ENCODE results near the gene AEBP1.

Gene AEBP1

GRCh38 chr7:44158096-44158872 is 54.1 kb downstream of the AEBP1 start:
- no peak for DNase-seq

GRCh38 chr7:44158873-44159631 is 54.9 kb downstream of the AEBP1 start:
- DNase-seq, result no peak

DNA sequence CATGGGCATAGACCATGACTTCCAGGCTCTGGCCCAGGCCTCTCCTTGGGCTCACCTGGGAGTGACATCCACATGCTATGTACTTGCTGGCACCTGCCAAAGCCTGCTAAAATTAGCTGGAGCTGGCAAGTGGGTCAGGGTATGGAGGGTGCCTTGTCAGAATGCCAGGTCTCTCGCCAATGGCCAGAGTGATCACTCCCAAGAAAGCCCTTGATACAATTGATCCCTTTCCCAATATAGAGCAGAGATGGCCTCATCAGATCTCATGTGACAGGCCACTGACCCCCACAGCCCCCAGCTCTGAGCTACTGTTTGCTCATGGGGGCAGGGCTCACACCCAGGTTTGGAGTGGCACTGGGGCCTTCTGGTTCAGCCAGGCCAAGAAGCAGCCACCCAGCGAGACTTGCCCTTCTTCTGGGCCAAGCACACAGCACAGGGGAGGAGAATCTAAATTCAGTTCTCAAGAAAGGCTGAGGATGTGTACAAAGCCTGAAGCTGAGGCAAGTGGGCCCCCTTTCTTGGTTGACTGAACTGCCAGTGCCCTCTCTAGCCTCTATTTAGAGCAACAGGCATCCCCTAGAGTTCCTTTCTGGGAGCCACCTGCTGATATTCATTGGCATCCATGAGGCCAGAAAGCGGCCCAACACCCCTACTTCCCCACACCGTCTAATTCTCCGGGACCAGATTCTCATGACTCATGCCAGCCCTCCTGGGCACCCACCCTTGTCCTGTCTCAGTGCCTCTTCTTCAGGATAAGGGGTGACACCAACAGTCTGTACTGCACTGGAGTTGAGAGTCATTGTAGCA is 55.9 kb downstream of the AEBP1 start:
- DNase-seq, result no peak

- no peak for DNase-seq
Measured at GRCh38 chr7:44161371-44161770, 57.2 kb downstream of the AEBP1 start.

DNA sequence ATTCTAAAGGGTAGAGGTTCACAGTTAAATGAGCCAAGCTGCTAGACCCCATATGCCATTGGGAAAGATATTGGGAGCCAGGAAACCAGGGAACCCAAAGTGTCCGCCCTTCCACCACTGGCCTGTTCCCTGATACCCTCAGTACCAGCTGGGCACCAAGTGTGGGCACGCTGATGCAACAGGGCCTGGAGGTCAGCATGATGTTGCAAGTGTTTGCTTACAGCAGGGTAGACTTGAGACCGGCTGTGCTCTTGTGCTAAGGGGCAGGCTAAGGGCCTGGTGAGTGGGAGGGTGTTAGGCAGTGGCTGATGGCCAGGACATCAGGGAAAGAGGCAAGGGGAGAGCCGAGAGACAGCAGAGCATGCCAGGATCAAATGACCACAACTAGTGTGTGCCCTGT is 58.0 kb downstream of the AEBP1 start:
- no peak for DNase-seq

DNA sequence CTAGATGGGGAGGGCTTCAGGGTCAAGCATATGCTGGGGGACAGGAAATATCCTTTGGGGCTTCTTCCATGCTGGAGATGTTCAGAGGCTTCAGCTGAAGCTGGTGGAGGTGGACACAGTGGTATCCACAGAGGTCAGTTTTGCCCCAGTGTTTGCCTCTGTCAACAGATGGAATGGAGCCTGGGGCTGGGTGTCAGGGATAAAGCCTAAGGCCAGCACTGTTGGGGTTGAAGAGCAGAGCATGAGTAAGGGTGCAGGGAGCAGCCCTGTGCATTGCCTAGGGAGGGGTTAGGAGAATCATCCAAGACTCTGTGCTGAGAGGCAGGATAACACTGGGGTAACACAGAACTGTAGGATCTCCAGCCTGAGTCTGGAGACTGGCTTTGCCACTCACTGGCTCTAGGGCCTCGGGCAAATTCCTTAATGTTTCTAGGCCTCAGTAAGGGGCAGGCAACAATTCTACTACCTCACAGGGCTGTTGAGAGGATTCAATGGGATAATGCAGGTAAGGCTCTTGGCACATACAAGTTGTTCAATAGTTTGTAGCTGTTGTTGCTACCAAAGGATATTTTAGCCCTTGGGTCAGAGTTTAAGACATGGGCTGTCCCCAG is 58.7 kb downstream of the AEBP1 start:
- DNase-seq, result no peak

GRCh38 chr7:44163591-44163990 is 59.4 kb downstream of the AEBP1 start:
- no peak for DNase-seq

Data from NCI-H510A (cell line).